GM23338 (cell line): Measurements from ENCODE around the gene STX8. TPM values are rescaled to one million over a fixed set of nuclear protein-coding genes. Genes with fewer than 3 reads are reported as not detected.

Experiments used
- ATAC-seq: fragments of 200-7000 bp; cut with Tn5 transposase; 3 replicates; pipeline ENCODE4 v1.9.1; 2020
- DNase-seq: peaks from one replicate; pipeline ENCODE4 v3.0.0-alpha.2; 2015; ENCODE audit warnings: low spot score
- H2AFZ ChIP-seq: fragments of 200-600 bp; sonication (generic); 2 replicates; pipeline ENCODE4 v1.8.0; 2016; ENCODE audit warnings: antibody characterized with exemption, mild to moderate bottlenecking, moderate library complexity
- H3F3A ChIP-seq: fragments of 200-600 bp; sonication (generic); replicated peaks from 2 replicates; pipeline ENCODE4 v1.8.0; 2017; ENCODE audit warnings: antibody characterized with exemption, mixed run types, low read depth
- H3K27ac ChIP-seq: fragments of 200-600 bp; sonication (generic); 2 replicates; pipeline ENCODE4 v1.6.1; 2016; ENCODE audit warnings: low read depth
- H3K27me3 ChIP-seq: fragments of 200-600 bp; sonication (generic); 2 replicates; pipeline ENCODE4 v1.8.0; 2016; ENCODE audit warnings: mild to moderate bottlenecking, mixed run types, moderate library complexity; ENCODE audit not compliant: insufficient read depth
- H3K36me3 ChIP-seq: fragments of 200-600 bp; sonication (generic); 2 replicates; pipeline ENCODE4 v1.8.0; 2016; ENCODE audit warnings: mild to moderate bottlenecking; ENCODE audit not compliant: insufficient read depth
- H3K4me1 ChIP-seq: fragments of 200-600 bp; sonication (generic); 2 replicates; pipeline ENCODE4 v1.8.0; 2016; ENCODE audit warnings: mild to moderate bottlenecking, moderate library complexity; ENCODE audit not compliant: insufficient read depth
- H3K4me2 ChIP-seq: fragments of 200-600 bp; sonication (generic); 2 replicates; pipeline ENCODE4 v1.7.1; 2017; ENCODE audit warnings: mixed run types
- H3K4me3 ChIP-seq: fragments of 200-600 bp; sonication (generic); 2 replicates; pipeline ENCODE4 v1.6.1; 2016; ENCODE audit warnings: mixed run types
- H3K79me2 ChIP-seq: fragments of 200-600 bp; sonication (generic); replicated peaks from 2 replicates; pipeline ENCODE4 v1.8.0; 2017; ENCODE audit warnings: mild to moderate bottlenecking; ENCODE audit not compliant: insufficient read depth
- H3K9me2 ChIP-seq: fragments of 200-600 bp; sonication (generic); 2 replicates; pipeline ENCODE4 v1.8.0; 2017; ENCODE audit not compliant: insufficient read depth
- H4K20me1 ChIP-seq: fragments of 200-600 bp; sonication (generic); replicated peaks from 2 replicates; pipeline ENCODE4 v1.8.0; 2017; ENCODE audit warnings: mild to moderate bottlenecking; ENCODE audit not compliant: insufficient read depth
- H3K27ac Mint-ChIP-seq: 2 replicates; pipeline ENCODE4 v1.8.0; 2020; ENCODE audit warnings: inconsistent platforms, mild to moderate bottlenecking, moderate library complexity, mixed read lengths
- H3K27me3 Mint-ChIP-seq: 3 replicates; pipeline ENCODE4 v1.8.0; 2022; ENCODE audit warnings: low read depth, mild to moderate bottlenecking, moderate library complexity, mixed read lengths, inconsistent platforms; ENCODE audit not compliant: insufficient read depth, poor library complexity
- H3K36me3 Mint-ChIP-seq: 3 replicates; pipeline ENCODE4 v1.8.0; 2021; ENCODE audit warnings: low read depth, mild to moderate bottlenecking, inconsistent platforms, moderate library complexity, mixed read lengths
- H3K4me1 Mint-ChIP-seq: 3 replicates; pipeline ENCODE4 v1.8.0; 2020; ENCODE audit warnings: mild to moderate bottlenecking, inconsistent platforms, mixed read lengths
- H3K4me3 Mint-ChIP-seq: 3 replicates; pipeline ENCODE4 v1.8.0; 2021; ENCODE audit warnings: moderate library complexity, mild to moderate bottlenecking, inconsistent platforms, mixed read lengths
- H3K9me3 Mint-ChIP-seq: 3 replicates; pipeline ENCODE4 v1.8.0; 2020; ENCODE audit warnings: moderate library complexity, mild to moderate bottlenecking, inconsistent platforms, mixed read lengths
- CREB1 ChIP-seq: fragments of 250-450 bp; sonication (Bioruptor Pico); IDR thresholded peaks from 2 replicates; pipeline ENCODE4 v1.5.0; 2020; ENCODE audit warnings: low read depth, mild to moderate bottlenecking, moderate library complexity
- CTCF ChIP-seq, 2 experiments: fragments of 200-600 bp in 1 of 2; sonication (generic) in 1 of 2; conservative IDR thresholded peaks; 2 replicates each; pipeline versions ENCODE4 v1.5.1 to v1.6.1; 2016 to 2017; ENCODE audit warnings: antibody characterized with exemption in 2 of 2, low read depth in 2 of 2, mild to moderate bottlenecking in 2 of 2, moderate library complexity in 1 of 2
- ETS1 ChIP-seq: IDR thresholded peaks from 2 replicates; pipeline ENCODE4 v1.6.1; 2016; ENCODE audit warnings: antibody characterized with exemption
- EZH2 ChIP-seq: fragments of 200-600 bp; sonication (generic); IDR thresholded peaks from one replicate; pipeline ENCODE4 v1.8.0; 2017; ENCODE audit warnings: antibody characterized with exemption, mild to moderate bottlenecking, low read depth; ENCODE audit not compliant: unreplicated experiment
- EZH2phosphoT487 ChIP-seq: fragments of 200-600 bp; sonication (generic); IDR thresholded peaks from one replicate; pipeline ENCODE4 v1.8.1; 2018; ENCODE audit warnings: antibody characterized with exemption; ENCODE audit not compliant: unreplicated experiment
- JUNB ChIP-seq: IDR thresholded peaks from one replicate; pipeline ENCODE4 v1.6.1; 2016; ENCODE audit warnings: antibody characterized with exemption; ENCODE audit not compliant: unreplicated experiment
- NANOG ChIP-seq: IDR thresholded peaks from 2 replicates; pipeline ENCODE4 v1.6.1; 2016; ENCODE audit warnings: antibody characterized with exemption, borderline replicate concordance
- POLR2AphosphoS5 ChIP-seq: IDR thresholded peaks from 2 replicates; pipeline ENCODE4 v1.6.1; 2016; ENCODE audit warnings: antibody characterized with exemption, low read depth
- REST ChIP-seq: IDR thresholded peaks from one replicate; pipeline ENCODE4 v1.6.1; 2018; ENCODE audit warnings: antibody characterized with exemption; ENCODE audit not compliant: unreplicated experiment
- STAT1 ChIP-seq: IDR thresholded peaks from one replicate; pipeline ENCODE4 v1.6.1; 2016; ENCODE audit warnings: antibody characterized with exemption; ENCODE audit not compliant: unreplicated experiment
- ZNF114 ChIP-seq: fragments of 250-450 bp; sonication (Bioruptor Pico); IDR thresholded peaks from 2 replicates; pipeline ENCODE4 v1.5.0; 2020; ENCODE audit warnings: mild to moderate bottlenecking, moderate library complexity
- ZNF331 ChIP-seq: fragments of 250-450 bp; sonication (Bioruptor Pico); IDR thresholded peaks from 2 replicates; pipeline ENCODE4 v1.5.0; 2020; ENCODE audit warnings: low read depth, mild to moderate bottlenecking, moderate library complexity
- polyA plus RNA-seq: library from polyadenylated mRNA; unstranded; fragments of >200 nt; fragmentation: Nextera tagmentation; extraction: Ambion mirVana; gene quantifications from 2 replicates; pipeline ENCODE4 v1.2.1, GENCODE V29; 2016
- total RNA-seq: library from RNA; depleted of rRNA; stranded (reverse); fragments of >200 nt; shearing (Covaris generic); gene quantifications from 2 replicates; pipeline ENCODE4 v1.2.3, GENCODE V29; 2014
- TF ChIP-seq, protein P1 (sequence below): fragments of 250-450 bp; sonication (Bioruptor Pico); IDR thresholded peaks from 2 replicates; pipeline ENCODE4 v1.5.0; 2020; ENCODE audit warnings: mild to moderate bottlenecking, moderate library complexity

Gene STX8
- total and polyA plus RNA-seq, 2 experiments from 2014 or later, result 59.4 to 82.3 TPM

GRCh38 chr17:9432934-9433421, 142.6 kb downstream of the STX8 start:
- H3K27me3 Mint-ChIP-seq, result no peaks in the 10 kb centered on the region
- 0 out of 2 replicates have a peak, but pooled peaks cover 3% of the 10 kb centered on the region for H3K4me1 ChIP-seq
- no peak overlapping the region for H3K4me2 ChIP-seq
- no peak overlapping the region for H3K27ac Mint-ChIP-seq
- ATAC-seq (no peak), DNase-seq (no peak)
- no peak overlapping the region for H3K27ac ChIP-seq
- no peaks in the 10 kb centered on the region for H3K36me3 ChIP-seq
- H2AFZ ChIP-seq, result no peak overlapping the region
- H3K4me3 ChIP-seq, result no peak overlapping the region
- TF ChIP-seq POLR2AphosphoS5 (no peak), STAT1 (no peak), CTCF (conservative IDR thresholded peaks at IDR 0.05; ENCODE audit: low read depth in 2 of 2) (no peak), REST (no peak), ZNF331 (CRISPR knock-in tag) (no peak), EZH2phosphoT487 (no peak), NANOG (no peak), ETS1 (no peak), ZNF114 (CRISPR knock-in tag) (no peak), CREB1 (CRISPR knock-in tag) (no peak), EZH2 (no peak), JUNB (no peak)
- TF ChIP-seq, protein P1, sequence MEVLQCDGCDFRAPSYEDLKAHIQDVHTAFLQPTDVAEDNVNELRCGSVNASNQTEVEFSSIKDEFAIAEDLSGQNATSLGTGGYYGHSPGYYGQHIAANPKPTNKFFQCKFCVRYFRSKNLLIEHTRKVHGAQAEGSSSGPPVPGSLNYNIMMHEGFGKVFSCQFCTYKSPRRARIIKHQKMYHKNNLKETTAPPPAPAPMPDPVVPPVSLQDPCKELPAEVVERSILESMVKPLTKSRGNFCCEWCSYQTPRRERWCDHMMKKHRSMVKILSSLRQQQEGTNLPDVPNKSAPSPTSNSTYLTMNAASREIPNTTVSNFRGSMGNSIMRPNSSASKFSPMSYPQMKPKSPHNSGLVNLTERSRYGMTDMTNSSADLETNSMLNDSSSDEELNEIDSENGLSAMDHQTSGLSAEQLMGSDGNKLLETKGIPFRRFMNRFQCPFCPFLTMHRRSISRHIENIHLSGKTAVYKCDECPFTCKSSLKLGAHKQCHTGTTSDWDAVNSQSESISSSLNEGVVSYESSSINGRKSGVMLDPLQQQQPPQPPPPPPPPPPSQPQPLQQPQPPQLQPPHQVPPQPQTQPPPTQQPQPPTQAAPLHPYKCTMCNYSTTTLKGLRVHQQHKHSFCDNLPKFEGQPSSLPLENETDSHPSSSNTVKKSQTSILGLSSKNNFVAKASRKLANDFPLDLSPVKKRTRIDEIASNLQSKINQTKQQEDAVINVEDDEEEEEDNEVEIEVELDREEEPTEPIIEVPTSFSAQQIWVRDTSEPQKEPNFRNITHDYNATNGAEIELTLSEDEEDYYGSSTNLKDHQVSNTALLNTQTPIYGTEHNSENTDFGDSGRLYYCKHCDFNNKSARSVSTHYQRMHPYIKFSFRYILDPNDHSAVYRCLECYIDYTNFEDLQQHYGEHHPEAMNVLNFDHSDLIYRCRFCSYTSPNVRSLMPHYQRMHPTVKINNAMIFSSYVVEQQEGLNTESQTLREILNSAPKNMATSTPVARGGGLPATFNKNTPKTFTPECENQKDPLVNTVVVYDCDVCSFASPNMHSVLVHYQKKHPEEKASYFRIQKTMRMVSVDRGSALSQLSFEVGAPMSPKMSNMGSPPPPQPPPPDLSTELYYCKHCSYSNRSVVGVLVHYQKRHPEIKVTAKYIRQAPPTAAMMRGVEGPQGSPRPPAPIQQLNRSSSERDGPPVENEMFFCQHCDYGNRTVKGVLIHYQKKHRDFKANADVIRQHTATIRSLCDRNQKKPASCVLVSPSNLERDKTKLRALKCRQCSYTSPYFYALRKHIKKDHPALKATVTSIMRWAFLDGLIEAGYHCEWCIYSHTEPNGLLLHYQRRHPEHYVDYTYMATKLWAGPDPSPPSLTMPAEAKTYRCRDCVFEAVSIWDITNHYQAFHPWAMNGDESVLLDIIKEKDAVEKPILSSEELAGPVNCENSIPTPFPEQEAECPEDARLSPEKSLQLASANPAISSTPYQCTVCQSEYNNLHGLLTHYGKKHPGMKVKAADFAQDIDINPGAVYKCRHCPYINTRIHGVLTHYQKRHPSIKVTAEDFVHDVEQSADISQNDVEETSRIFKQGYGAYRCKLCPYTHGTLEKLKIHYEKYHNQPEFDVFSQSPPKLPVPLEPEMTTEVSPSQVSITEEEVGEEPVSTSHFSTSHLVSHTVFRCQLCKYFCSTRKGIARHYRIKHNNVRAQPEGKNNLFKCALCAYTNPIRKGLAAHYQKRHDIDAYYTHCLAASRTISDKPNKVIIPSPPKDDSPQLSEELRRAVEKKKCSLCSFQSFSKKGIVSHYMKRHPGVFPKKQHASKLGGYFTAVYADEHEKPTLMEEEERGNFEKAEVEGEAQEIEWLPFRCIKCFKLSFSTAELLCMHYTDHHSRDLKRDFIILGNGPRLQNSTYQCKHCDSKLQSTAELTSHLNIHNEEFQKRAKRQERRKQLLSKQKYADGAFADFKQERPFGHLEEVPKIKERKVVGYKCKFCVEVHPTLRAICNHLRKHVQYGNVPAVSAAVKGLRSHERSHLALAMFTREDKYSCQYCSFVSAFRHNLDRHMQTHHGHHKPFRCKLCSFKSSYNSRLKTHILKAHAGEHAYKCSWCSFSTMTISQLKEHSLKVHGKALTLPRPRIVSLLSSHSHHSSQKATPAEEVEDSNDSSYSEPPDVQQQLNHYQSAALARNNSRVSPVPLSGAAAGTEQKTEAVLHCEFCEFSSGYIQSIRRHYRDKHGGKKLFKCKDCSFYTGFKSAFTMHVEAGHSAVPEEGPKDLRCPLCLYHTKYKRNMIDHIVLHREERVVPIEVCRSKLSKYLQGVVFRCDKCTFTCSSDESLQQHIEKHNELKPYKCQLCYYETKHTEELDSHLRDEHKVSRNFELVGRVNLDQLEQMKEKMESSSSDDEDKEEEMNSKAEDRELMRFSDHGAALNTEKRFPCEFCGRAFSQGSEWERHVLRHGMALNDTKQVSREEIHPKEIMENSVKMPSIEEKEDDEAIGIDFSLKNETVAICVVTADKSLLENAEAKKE (CRISPR knock-in tag), result no peak
- H3K36me3 Mint-ChIP-seq, result no peaks in the 10 kb centered on the region
- peaks cover 8% of the 10 kb centered on the region; the same call in 2 of the 3 replicates for H3K4me1 Mint-ChIP-seq
- H3K27me3 ChIP-seq, result no peaks in the 10 kb centered on the region
- no peak overlapping the region for H3K4me3 Mint-ChIP-seq
- peaks cover 3% of the 10 kb centered on the region for H3K9me2 ChIP-seq
- H4K20me1 ChIP-seq, result no peaks in the 10 kb centered on the region
- H3K79me2 ChIP-seq, result no peaks in the 10 kb centered on the region
- H3F3A ChIP-seq, result no peaks in the 10 kb centered on the region
- 0 out of 3 replicates have a peak, but pooled peaks cover 1% of the 10 kb centered on the region for H3K9me3 Mint-ChIP-seq
